ENCODE data around the gene SMYD4.
"Not testable (repeated sequence)": the region's sequence is repeated elsewhere in the genome, so short reads cannot be mapped to it uniquely, and the experiment has no call there.

Gene SMYD4

DNA sequence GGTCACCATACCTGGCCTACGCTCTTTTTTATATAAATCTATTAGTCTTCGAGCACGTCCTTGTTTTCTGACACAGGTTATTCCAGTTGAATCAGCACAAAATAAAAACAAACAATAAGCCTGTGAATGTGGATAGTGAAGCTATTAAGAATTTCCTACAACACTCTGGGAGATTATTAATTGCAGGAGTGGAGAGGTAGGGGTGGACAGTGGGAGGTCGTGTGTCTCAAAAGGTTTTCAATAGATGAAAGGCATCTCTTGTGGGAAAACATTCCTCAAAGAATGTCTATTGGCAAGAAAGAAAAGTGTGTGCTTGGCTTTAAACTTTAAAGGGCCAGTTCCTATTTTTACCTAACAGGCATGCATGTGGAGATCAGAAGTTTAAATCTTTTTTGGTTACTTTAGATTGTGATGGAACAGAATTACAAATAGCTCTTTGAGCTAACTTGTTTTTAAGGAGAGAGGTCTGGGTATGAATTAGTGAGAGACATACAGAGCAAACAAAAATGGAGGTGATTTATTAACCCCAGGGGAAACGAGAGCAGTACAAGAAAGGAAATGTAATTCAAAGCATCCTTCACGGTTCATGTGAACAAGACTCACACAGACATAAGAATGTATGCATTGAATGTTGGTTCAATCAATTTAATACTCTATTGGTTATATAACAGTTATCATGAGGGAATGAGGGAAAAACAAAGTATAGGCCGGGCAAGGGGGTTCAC is 9.0 kb downstream of the SMYD4 start:
- DNase-seq: no peak

DNA sequence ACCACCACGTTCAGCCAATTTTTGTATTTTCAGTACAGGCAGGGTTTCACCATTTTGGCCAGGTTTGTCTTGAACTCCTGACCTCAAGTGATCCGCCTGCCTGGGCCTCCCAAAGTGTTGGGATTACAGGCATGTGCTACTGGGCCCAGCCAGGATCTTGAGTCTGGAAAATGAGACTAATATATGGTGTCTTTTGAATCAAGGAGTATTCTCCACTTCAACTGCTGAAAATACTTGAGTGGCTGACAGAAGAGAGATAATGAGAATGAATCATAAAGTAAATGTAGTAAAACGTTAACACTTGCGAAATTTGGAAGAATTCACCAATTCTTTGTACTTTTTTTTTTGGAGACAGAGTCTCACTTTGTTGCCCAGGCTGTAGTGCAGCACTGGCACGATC is 16.6 kb downstream of the SMYD4 start:
- no peak for DNase-seq

DNA sequence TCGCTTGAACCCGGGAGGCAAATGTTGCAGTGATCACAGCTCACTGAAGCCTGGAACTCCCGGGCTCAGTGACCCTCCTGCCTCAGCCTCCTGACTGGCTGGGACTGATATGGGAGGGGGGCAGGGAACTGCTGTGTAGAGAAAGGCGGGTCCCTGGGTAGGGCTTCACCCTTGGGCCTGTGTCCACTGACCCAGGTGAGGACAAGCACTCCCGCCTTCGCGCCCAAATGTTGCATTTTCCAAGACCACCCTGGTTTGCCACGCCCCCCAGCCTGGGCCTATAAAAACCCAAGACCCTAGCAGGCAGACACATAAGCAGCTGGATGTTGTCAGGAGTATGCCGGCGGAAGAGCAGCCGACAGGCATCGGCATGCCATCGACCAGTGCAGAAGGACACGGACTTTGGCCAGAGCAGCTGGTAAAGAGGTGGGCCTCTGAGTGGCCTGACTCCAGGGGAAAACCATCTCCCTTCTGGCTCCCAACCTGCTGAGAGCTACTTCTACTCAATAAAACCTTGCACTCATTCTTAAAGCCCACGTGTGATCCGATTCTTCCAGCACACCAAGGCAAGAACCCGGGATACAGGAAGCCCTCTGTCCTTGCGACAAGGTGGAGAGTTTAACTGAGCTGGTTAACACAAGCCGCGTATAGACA is 19.1 kb downstream of the SMYD4 start:
- DNase-seq: no peak

DNA sequence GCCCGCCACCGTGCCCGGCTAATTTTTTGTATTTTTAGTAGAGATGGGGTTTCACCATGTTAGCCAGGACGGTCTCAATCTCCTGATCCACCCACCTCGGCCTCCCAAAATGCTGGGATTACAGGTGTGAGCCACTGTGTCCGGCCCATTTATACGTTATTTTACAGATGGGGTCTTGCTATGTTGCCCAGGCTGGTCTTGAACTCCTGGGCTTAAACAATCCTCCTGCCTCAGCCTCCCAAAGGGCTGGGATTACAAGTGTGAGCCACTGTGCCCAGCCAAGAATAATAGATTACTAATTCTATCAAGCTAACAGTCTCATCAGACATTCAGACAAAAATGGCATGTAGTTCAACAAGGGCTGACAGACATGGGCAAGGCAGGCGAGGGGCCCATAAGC is 19.9 kb downstream of the SMYD4 start:
- not testable (repeated sequence) for DNase-seq

DNA sequence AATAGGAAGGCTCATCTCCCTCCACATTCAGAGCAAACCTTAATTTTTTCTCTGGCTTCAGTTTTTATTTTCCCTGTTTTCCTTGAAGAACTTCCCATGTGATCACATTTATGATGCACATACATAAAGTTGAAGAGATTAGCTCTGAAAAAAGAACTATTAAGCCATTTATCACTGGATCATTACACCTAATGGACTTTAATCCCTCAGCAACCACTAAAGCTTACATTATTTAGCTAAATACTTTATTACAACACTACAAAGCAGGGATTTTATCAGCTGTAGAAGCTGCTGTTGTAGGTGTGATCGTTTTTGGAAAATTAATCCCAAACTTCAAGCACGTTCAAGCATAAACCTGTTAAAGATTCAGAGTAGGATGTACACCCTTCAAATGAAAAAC is 21.1 kb downstream of the SMYD4 start:
- DNase-seq: no peak

DNA sequence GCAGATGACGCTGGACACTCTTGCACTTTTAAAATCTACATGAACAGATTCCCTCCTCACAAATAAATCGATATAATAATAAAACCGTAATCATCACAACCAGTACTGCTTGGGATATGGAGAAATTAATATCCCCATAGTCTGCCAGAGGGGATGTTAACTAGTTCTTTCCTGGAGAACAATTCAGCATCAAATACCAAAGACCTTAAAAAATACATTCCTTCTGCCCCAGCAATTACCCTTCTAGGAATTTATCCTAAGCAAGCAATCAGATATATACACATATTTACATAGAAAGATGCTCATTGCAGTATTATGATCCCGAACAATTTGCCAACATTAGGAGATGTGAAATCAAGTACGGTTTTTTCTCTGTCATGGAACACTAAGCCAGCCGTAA is 21.8 kb downstream of the SMYD4 start:
- no peak for DNase-seq

DNA sequence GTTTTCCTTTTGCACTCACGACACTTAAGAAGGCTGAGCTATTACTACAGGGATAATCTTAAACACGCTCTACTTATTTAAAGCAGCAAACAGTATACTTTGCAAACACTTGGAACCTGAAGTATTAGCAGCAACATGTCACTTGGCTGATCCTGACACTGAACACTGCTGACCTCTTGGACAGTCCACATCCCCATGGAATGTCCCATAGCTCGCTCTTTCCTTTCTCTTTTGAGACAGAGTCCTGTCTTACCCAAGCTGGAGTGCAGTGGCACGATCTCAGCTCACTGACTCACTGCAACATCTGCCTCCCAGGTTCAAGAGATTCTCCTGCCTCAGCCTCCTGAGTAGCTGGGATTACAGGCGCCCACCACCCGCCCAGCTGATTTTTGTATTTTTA is 26.4 kb downstream of the SMYD4 start:
- DNase-seq: no peak

DNA sequence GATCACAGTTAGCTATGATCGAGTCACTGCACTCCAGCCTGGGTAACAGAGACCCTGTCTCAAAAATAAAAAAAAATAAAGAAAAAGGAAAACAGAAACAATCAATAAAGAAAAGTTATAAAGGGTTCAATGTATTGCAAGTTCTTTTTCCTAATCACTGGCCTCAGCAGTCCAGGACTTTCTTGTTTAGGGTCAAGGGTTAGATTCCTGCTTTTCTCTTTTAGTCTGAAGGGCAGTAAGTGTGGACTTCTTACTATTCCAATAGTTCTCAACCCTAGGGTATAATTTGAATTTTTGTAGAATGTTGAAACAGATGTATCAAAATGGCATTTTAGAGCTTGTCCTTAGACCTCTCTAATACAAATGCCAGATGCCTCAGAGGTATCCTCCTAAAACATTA is 27.3 kb downstream of the SMYD4 start:
- no peak for DNase-seq

DNA sequence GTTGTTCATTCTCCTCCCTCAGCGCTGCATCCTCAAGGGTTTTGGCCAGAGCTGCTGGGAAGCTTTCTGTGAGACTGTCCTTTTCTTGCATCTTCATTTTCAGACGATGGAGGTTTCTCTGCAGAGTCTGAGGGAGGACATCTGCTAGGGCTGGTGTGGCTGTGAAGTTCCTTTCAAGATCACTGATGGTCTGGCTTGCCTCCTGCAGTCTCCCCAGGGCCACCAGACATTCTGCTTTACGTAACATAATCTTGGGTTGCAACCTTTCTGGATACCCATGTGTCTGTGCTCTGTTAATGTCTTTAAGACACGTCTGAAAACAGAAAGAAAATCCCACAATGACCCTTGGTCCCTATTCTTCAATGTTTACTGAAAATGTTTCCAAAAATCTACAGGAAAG is 29.0 kb downstream of the SMYD4 start:
- no peak for DNase-seq

DNA sequence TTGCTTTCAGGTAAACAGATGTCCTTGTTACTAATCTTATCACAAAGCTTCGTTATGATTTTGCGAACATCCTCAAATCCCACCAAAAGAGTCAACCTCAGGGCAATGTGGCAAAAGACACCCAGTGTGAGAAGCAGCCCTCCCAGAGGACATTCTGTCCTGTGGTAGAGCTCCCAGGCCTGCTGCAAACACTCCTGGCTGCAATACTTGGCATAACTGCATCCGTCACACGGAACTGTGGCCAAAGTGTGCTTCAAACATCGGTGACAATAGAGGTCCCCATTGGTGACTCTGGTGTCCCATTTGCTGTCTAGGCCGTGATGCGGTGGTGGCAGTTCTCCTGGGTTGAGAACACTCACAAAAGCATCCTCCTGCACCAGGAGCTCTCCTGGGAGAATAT is 29.5 kb downstream of the SMYD4 start:
- DNase-seq: no peak

DNA sequence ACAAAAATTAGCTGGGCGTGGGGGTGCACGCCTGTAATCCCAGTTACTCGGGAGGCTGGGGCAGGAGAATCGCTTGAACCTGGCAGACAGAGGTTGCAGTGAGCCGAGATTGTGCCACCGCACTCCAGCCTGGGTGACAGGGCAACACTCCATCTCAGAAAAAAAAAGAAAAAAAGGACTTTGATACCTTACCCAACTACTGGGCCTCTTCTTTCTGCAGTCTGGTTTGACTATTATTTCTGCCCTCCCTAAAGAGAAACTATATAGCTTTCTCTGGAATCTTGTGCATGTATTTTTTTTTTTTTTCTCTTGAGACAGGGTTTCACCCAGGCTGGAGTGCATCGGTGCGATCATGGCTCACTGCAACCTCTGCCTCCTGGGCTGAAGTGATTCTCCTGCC is 31.9 kb downstream of the SMYD4 start:
- DNase-seq: not testable (repeated sequence)

DNA sequence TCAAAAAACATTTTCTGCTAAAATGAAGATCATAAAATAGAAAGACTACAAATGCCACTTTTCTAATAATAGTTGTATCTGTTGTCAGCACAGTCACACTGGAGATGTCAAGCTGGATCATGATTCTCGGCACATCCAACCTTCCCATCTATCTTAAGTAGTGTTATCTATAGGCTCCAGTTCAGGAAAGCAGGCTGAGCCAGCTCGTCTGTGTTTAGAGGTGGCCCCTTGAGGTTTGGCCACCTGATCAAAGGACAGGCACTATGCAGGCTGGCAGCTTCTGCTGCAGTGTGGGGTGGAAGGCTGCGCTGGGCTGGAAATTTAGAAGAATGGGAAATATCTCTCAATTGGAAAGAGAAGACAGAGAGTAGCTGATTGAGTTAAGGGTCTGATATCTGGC is 32.4 kb downstream of the SMYD4 start:
- DNase-seq: no peak

DNA sequence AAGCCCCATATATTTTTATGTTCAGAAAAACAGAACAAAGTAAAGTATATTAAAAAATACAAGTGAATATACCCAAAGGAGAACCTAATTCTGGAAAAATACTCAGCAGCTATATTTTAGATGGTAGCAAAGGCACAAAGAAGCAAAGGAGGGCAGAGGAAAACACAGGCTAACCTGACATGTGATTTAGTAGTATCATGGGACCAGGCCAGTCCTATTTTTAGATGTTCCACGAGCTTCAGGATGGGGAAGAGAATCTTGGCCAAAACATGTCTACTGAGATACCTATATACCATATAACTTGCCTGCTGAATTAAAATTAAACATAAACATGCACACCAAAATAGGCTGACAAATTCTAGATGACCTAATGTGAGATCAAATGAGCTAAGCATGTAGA is 32.9 kb downstream of the SMYD4 start:
- DNase-seq: no peak

DNA sequence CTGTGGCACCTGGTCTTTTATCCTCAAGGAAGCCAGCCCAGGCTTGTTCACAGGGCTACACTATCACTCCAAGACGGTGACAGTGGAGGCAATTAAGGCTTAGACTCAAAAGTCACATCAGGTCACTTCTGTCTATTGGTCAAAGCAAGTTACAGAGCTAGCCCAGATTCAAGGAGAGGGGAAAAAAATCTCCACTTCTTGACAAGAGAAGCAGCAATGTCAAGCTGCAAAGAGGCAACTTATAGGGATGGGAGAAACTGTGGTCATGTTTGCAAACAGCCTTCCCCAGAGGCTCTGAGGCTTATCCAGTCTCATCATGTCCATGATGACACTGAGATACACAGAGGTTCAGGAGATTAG is 36.3 kb downstream of the SMYD4 start:
- DNase-seq: no peak

DNA sequence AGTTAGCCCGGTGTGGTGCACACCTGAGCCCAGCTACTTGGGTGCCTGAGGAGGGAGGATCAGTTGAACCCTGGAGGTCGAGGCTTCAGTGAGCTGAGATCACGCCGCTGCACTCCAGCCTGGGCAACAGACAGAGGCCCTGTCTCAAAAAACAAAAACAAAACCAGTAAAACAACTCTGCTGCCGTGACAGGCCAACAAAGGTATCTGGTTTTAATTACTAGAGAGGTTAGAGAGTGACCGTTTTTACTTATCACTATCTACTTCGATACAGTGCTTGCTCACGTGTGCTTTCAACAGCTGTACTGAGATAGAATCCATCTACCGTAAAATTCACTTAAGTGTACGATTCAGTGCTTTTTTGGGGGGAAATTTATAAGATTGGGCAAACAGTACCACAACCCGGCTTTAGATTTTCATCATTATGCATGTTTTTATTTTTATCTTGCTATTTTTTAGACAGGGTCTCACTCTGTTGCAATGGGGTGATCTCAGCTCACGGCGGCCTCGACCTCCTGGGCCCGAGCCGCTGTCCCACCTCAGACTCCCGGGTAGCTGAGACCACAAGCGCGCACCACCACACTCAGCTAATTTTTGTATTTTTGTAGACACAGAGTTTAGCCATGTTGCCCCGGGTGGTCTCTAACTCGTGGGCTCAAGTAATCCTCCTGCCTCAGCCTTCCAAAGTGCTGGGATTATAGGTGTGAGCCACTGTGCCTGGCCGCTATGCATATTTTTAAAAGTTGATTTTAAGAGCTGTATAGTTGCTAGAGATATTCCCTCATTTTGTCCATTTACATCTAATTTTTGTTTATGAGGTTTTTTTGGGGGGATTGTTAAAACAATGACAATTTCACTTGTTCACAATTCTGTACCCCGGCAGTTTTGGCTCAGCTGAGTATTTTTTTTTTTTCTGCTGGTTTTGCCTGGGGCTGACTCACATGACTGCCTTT is 36.9 kb downstream of the SMYD4 start:
- DNase-seq: no peak

DNA sequence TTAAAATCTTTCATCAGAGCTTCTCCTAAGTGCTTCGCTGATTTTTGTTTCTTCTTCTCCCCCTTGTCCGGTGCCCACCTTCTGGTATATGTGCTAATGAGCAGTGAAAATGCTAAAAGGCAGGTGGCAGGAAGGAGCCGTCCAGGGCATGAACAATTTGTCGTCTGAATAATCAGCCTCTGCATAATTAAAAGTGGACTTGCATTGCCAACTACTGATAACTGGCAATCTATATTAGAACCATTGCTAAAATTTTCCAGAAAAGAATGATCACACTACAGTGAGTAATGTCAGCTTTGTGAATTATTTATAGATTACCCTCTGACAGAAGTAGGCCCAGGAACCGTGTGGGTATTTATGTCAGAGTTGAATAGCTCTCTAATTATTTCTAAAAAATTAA is 39.8 kb downstream of the SMYD4 start:
- no peak for DNase-seq

DNA sequence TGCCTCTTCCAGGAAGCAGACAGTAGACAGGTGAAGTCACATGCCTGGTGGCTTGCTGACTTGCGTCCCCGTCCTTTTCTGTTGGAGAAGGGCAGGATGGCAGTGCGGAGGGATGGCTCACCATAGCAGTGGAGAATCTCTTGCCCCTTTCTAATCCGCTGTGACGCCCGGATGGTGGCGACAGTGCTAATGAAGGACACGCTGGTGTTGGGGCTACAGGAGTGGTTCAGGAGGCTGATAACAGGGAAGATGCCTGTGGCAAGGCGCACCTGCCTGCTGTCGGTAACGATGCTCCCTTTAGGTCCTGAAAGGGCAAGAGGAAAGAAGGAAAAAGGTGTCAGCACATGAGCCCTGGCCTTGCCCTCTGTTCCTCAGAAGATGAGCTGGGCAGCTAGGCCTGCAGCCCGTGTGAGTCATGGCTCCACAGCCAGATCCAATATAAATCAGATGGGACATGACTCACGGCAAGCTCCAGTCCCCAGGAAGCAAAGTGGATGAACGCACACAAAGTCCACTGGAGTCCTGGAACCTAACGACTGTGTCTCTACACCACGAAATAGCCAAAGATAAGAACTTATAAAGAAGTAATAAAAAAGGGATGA is 42.3 kb downstream of the SMYD4 start:
- DNase-seq: peak; percentile 88

DNA sequence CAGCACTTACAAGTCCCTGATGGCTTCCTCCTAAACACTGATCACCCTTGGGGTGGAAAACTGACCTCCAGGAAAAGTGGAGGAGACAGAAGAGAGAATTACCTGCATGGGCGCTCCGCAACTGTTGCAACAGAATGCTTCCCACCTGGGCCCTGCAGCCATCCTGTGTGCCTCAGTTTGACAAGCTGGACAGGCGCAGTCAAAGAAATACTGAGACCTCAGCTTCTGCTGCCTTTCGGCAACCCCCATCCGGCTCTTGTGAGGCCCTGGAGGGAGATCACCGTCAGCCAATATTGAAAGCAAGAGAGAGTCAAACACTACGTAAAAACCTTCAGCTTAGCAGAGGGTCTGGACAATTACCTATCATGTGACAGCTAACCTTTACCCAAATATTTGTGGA is 43.0 kb downstream of the SMYD4 start:
- DNase-seq: no peak

DNA sequence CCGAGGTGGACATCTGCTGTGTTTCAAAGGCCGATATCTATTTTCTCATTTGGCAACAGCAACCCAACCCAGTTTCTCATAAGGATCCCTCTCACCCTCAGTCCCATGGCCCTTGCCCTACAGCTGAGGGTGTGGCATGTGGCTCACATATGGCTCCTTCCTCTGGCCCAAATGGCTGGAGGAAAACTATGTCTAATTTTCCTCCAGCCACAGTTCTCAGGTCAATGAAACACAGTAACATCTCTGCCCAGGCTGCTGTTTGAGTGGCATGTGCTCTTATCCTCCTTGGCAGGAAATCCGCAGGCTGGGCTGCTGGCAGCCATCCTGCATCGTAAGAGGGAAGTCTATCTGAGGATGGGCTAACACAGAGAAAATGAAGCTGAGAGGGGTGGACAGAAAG is 43.8 kb downstream of the SMYD4 start:
- no peak for DNase-seq

DNA sequence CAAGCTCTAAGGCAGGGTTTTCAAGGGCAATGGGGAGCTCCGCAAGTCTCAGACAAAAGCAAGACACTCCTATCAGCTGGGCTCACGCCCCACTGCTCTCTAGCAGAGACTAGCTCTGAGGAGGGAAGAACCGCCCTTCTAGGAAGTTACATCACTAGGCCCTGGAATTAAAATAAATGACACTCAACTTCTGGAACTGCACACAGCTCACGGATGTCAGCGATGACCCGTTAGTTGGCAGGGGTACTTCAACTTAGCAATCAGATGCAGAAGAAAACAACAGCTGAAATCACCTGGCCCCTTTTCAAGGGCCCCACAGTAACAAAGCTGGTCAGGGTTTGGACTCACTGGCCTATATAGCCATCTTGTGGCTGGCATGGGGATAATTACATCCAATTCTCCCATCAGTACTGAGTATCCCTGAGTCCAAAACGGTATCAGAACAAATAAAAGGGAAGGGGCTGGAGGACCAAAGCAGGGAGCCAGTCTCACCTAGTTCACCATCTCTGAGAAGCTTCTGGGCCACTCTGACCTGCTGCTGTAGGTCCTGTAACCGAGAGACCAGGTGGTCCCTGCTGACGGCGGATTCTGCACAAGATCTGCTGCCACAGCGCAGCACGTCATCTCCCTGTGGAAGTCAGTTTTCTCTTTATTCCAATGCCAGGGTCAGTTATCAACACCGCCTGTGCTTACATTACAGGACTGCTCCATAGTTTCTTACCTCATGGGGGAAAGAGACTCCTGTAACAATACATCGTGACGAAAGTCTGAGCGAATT is 45.7 kb downstream of the SMYD4 start:
- no peak for DNase-seq

DNA sequence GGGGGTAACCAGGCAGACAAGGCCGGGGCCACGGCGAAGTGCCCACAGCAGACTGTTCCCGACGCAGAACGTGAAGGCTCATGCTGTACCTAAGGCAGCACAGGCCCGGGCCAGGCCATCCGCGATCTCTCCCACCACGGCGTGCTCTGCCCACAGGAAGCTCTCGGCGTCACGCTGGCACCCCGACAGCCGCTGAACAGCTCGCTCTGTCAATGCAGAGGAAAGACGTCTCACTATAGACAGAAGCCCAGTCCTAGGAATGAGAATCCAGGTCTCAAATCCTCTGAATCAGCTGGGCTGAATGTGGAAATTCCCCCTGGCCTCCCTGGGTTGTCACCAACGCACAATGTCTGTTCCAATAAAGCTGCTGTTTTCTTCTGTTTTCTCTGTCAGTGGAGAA is 46.4 kb downstream of the SMYD4 start:
- DNase-seq: no peak

DNA sequence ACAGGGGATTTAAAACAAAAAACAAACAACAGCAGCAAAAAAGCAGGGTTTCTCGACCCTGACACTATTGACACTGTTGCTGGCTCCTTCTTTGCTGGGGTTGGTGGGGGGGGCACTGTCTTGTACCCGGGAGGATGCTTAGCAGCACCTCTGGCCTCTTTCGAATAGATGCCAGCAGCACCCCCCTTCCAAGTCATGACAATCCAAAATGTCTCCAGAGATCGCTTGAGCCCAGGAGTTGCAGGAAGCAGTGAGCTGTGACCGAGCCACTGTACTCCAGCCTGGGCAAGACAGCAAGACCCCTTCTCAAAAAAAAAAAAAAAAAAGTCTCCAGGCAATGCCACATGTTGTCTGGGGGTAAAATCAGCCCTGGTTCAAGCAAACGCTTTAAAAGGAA is 47.5 kb downstream of the SMYD4 start:
- no peak for DNase-seq
